ENCODE measurements around the gene PPM1H. TPM values are rescaled to one million over a fixed set of nuclear protein-coding genes. Genes with fewer than 3 reads are reported as not detected.
A peak's percentile ranks its signal among the peaks of the same experiment; 100 is the strongest.

The PPM1H gene
- total RNA-seq, 2 donors from 2014 or later, result 46.4 to 74.4 TPM

- WGBS, 2 experiments (ENCODE audit: insufficient coverage in 1 of 2, insufficient read length in 1 of 2), result 86 to 90% methylated on average over 2 of the region's 2 CpGs
- Histone ChIP-seq H3K27ac (ENCODE audit: low read depth, low read length) (peak overlapping the region; percentile 21), H3K4me1 (ENCODE audit: control insufficient read depth, insufficient read depth, low read length) (peaks cover 3% of the 10 kb centered on the region), H3K36me3 (ENCODE audit: control insufficient read depth, insufficient read depth, low read length) (peaks cover 26% of the 10 kb centered on the region), H3K9me3 (ENCODE audit: control insufficient read depth, low read length) (no peaks in the 10 kb centered on the region), H3K9ac (ENCODE audit: extremely low read depth, low read length, poor library complexity, severe bottlenecking) (peak overlapping the region; percentile 97), H3K4me3 (ENCODE audit: low read length) (peak overlapping the region; percentile 98), H3K27me3 (ENCODE audit: control insufficient read depth, insufficient read depth, low read length, poor library complexity, severe bottlenecking) (no peaks in the 10 kb centered on the region)
- peaks cover 18% of the 10 kb centered on the region for H3K36me3 Mint-ChIP-seq (ENCODE audit: low read depth)
- H3K9me3 Mint-ChIP-seq, result no peaks in the 10 kb centered on the region
- H3K4me1 Mint-ChIP-seq, result peaks cover 22% of the 10 kb centered on the region
- peak overlapping the region; percentile 97 for H3K27ac Mint-ChIP-seq
- DNase-seq, result no peak
- TF ChIP-seq CTCF (conservative IDR thresholded peaks at IDR 0.05), result no peak
- peak overlapping the region; percentile 97 for H3K4me3 Mint-ChIP-seq
- H3K27me3 Mint-ChIP-seq (ENCODE audit: insufficient read depth), result no peaks in the 10 kb centered on the region
These were observed 333.2 kb downstream of the PPM1H start for GRCh38 chr12:62601765-62602164.

GRCh38 chr12:62599854-62600437 lies 335.0 kb downstream of the PPM1H start:
- H3K27me3 ChIP-seq (ENCODE audit: control insufficient read depth, insufficient read depth, low read length, poor library complexity, severe bottlenecking), result no peaks in the 10 kb centered on the region
- 91% methylated on average over 4 of the region's 5 CpGs; no CpG with 5 or more reads in 1 of the 2 experiments for WGBS, 2 experiments (ENCODE audit: insufficient coverage in 1 of 2, insufficient read length in 1 of 2)
- H3K27me3 Mint-ChIP-seq (ENCODE audit: insufficient read depth), result no peaks in the 10 kb centered on the region
- no peak overlapping the region for H3K9ac ChIP-seq (ENCODE audit: extremely low read depth, low read length, poor library complexity, severe bottlenecking)
- DNase-seq, result no peak
- H3K27ac ChIP-seq (ENCODE audit: low read depth, low read length), result no peak overlapping the region
- no peak overlapping the region for H3K27ac Mint-ChIP-seq
- no peaks in the 10 kb centered on the region for H3K9me3 ChIP-seq (ENCODE audit: control insufficient read depth, low read length)
- no peaks in the 10 kb centered on the region for H3K9me3 Mint-ChIP-seq
- no peak overlapping the region for H3K4me3 Mint-ChIP-seq
- H3K36me3 ChIP-seq (ENCODE audit: control insufficient read depth, insufficient read depth, low read length), result peaks cover 13% of the 10 kb centered on the region
- peaks cover 9% of the 10 kb centered on the region for H3K36me3 Mint-ChIP-seq (ENCODE audit: low read depth)
- peak; percentile 74 for TF ChIP-seq CTCF (conservative IDR thresholded peaks at IDR 0.05)
- H3K4me1 Mint-ChIP-seq, result peaks cover 9% of the 10 kb centered on the region
- H3K4me1 ChIP-seq (ENCODE audit: control insufficient read depth, insufficient read depth, low read length), result no peaks in the 10 kb centered on the region
- no peak overlapping the region for H3K4me3 ChIP-seq (ENCODE audit: low read length)

GRCh38 chr12:62598846-62599245 lies 336.1 kb downstream of the PPM1H start:
- no peaks in the 10 kb centered on the region for H3K27me3 Mint-ChIP-seq (ENCODE audit: insufficient read depth)
- Histone ChIP-seq H3K27ac (ENCODE audit: low read depth, low read length) (no peak overlapping the region), H3K36me3 (ENCODE audit: control insufficient read depth, insufficient read depth, low read length) (peaks cover 2% of the 10 kb centered on the region), H3K4me1 (ENCODE audit: control insufficient read depth, insufficient read depth, low read length) (no peaks in the 10 kb centered on the region), H3K9me3 (ENCODE audit: control insufficient read depth, low read length) (no peaks in the 10 kb centered on the region), H3K27me3 (ENCODE audit: control insufficient read depth, insufficient read depth, low read length, poor library complexity, severe bottlenecking) (no peaks in the 10 kb centered on the region), H3K4me3 (ENCODE audit: low read length) (no peak overlapping the region), H3K9ac (ENCODE audit: extremely low read depth, low read length, poor library complexity, severe bottlenecking) (no peak overlapping the region)
- H3K4me3 Mint-ChIP-seq, result no peak overlapping the region
- H3K9me3 Mint-ChIP-seq, result no peaks in the 10 kb centered on the region
- no peak overlapping the region for H3K27ac Mint-ChIP-seq
- WGBS, 2 experiments (ENCODE audit: insufficient coverage in 1 of 2, insufficient read length in 1 of 2), result 100% methylated on average over 1 to 2 of the region's 3 CpGs
- TF ChIP-seq CTCF (conservative IDR thresholded peaks at IDR 0.05), result no peak
- peaks cover 2% of the 10 kb centered on the region for H3K36me3 Mint-ChIP-seq (ENCODE audit: low read depth)
- no peak for DNase-seq
- peaks cover 9% of the 10 kb centered on the region for H3K4me1 Mint-ChIP-seq

Data from endodermal cell (in vitro differentiated cells).